ENCODE measurements around the gene MSH3. TPM values are rescaled to one million over a fixed set of nuclear protein-coding genes. Genes with fewer than 3 reads are reported as not detected.
"Not testable (repeated sequence)": the region's sequence is repeated elsewhere in the genome, so short reads cannot be mapped to it uniquely, and the experiment has no call there.

Gene MSH3
- total RNA-seq, 4 donors from 2014 or later: 14.5 to 27.2 (median 21.5) TPM

DNA sequence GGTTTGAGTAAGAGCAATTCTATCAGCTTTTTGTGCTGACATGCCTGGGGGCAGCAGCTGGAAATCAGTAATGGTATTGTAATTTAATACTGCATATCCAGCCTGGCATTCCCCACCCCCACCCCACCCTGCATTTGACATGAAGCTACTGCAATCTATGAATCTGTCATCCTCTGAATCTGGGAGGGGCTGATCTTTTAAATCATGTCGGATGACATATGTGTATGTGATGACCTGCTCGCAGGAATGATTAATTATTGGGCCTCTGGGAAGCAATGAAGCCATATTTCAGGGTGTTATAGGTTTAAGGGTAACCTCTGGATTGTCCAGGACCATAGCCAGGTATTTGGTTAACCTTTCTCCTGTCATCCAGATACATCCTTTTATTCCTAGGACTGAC is 241.1 kb downstream of the MSH3 start:
- H3K27me3 ChIP-seq: no peaks in the 10 kb centered on the region
- no peak overlapping the region for H3K27ac ChIP-seq
- no peaks in the 10 kb centered on the region for H3K9me3 ChIP-seq
- DNase-seq: no peak
- H3K4me1 ChIP-seq: no peaks in the 10 kb centered on the region
- no peak for TF ChIP-seq POLR2A (IDR thresholded peaks at IDR 0.05)
- TF ChIP-seq, protein P1, sequence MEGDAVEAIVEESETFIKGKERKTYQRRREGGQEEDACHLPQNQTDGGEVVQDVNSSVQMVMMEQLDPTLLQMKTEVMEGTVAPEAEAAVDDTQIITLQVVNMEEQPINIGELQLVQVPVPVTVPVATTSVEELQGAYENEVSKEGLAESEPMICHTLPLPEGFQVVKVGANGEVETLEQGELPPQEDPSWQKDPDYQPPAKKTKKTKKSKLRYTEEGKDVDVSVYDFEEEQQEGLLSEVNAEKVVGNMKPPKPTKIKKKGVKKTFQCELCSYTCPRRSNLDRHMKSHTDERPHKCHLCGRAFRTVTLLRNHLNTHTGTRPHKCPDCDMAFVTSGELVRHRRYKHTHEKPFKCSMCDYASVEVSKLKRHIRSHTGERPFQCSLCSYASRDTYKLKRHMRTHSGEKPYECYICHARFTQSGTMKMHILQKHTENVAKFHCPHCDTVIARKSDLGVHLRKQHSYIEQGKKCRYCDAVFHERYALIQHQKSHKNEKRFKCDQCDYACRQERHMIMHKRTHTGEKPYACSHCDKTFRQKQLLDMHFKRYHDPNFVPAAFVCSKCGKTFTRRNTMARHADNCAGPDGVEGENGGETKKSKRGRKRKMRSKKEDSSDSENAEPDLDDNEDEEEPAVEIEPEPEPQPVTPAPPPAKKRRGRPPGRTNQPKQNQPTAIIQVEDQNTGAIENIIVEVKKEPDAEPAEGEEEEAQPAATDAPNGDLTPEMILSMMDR (IDR thresholded peaks at IDR 0.05): no peak
- peaks cover 0 to under 1% (median 0%) of the 10 kb centered on the region in 3 donors for H3K36me3 ChIP-seq
- H3K4me3 ChIP-seq: no peak overlapping the region

- H3K9me3 ChIP-seq, H3K36me3 ChIP-seq, H3K4me1 ChIP-seq, H3K27me3 ChIP-seq, DNase-seq, H3K4me3 ChIP-seq, H3K27ac ChIP-seq: not testable (repeated sequence)
Observed at GRCh38 chr5:80902624-80903023, 248.2 kb downstream of the MSH3 start.

DNA sequence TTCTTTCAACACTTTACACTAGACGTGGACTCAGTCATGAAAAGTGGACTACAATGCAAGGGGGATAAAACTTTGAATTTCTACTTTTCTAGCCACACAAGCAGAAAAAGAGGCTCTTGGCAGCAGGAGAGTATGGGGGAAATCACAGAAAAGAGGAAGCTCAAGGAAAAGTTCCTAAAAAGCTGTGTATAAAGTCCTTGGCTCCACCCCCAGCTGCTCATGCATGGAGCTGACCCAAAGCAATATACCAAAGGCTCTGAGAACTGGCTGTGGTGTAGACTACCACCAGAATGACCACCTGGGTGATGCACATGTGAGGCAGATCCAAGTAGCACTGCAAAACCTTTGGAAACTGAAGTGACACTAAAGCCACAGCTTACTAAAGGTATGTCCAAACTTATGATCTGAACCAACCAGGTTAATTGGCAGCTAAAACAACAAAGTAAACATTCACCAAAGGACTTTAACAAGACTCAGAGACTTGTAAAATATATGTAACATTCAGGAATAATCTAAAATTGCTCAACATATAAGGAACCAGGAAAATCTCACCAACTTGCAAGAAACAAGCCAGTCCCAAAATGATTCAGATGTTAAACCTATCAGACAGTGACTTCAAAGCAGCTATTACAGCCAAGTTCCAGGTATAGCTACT is 250.2 kb downstream of the MSH3 start:
- H3K4me3 ChIP-seq: no peak overlapping the region
- TF ChIP-seq, protein P1 (IDR thresholded peaks at IDR 0.05): no peak
- no peak for TF ChIP-seq POLR2A (IDR thresholded peaks at IDR 0.05)
- no peaks in the 10 kb centered on the region for H3K27me3 ChIP-seq
- DNase-seq: no peak
- peaks cover 0 to 5% (median 0%) of the 10 kb centered on the region in 4 donors for H3K9me3 ChIP-seq
- no peaks in the 10 kb centered on the region for H3K4me1 ChIP-seq
- no peaks in the 10 kb centered on the region for H3K36me3 ChIP-seq
- H3K27ac ChIP-seq: no peak overlapping the region

DNA sequence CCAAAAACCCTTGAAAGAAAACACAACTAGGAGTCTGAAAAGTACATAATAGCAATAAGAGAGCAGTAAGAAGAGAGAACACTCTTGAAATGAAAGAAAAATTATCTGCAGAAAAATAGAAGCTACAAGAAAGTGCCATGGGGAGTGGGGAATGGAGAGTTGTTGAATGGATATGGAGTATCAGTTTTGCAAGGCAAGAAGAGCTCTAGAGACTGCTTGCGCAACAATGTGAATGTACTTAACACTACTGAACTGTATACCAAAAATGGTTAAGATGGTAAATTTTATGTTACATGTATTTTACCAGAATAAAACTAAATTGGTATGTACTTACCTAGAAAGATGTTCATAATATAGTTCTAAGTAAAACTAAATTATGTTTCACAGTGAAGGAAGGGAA is 251.0 kb downstream of the MSH3 start:
- DNase-seq: no peak
- H3K27me3 ChIP-seq: no peaks in the 10 kb centered on the region
- H3K4me3 ChIP-seq: no peak overlapping the region
- no peak for TF ChIP-seq POLR2A (IDR thresholded peaks at IDR 0.05)
- TF ChIP-seq, protein P1 (IDR thresholded peaks at IDR 0.05): no peak
- H3K27ac ChIP-seq: no peak overlapping the region
- peaks cover 0 to 5% (median 0%) of the 10 kb centered on the region in 4 donors for H3K9me3 ChIP-seq
- H3K36me3 ChIP-seq: no peaks in the 10 kb centered on the region
- no peaks in the 10 kb centered on the region for H3K4me1 ChIP-seq

- Histone ChIP-seq H3K36me3 (no peaks in the 10 kb centered on the region), H3K27me3 (no peaks in the 10 kb centered on the region), H3K27ac (no peak overlapping the region), H3K9me3 (no peaks in the 10 kb centered on the region), H3K4me1 (no peaks in the 10 kb centered on the region), H3K4me3 (no peak overlapping the region)
- no peak for DNase-seq
- TF ChIP-seq, protein P1 (IDR thresholded peaks at IDR 0.05): no peak
- no peak for TF ChIP-seq POLR2A (IDR thresholded peaks at IDR 0.05)
Observed at GRCh38 chr5:80912479-80912878, 258.0 kb downstream of the MSH3 start.

DNA sequence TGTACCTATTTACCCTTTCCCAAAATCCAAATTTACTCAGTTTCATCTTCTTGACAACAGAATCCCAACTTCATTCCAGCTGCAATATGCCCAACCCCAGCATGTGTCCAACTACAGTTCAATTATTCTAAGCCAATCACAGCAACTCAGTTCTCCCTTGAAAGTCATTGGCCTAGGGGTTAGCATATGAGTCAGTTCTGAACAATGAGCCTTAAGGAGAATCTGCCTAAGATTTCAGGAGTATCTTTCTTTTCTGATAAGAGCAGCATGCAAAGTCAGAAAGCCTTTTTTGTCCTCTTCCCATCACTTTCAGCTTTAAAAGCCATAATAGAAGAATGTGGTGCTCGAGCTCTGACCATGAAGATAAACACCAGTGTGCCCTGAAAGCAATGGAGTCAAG is 261.3 kb downstream of the MSH3 start:
- Histone ChIP-seq H3K4me3 (no peak overlapping the region), H3K9me3 (no peaks in the 10 kb centered on the region), H3K4me1 (no peaks in the 10 kb centered on the region), H3K36me3 (no peaks in the 10 kb centered on the region), H3K27ac (no peak overlapping the region), H3K27me3 (no peaks in the 10 kb centered on the region)
- TF ChIP-seq, protein P1 (IDR thresholded peaks at IDR 0.05): no peak
- no peak for TF ChIP-seq POLR2A (IDR thresholded peaks at IDR 0.05)
- no peak for DNase-seq
